Measurements from ENCODE around the gene COA8. TPM values are rescaled to one million over a fixed set of nuclear protein-coding genes. Genes with fewer than 3 reads are reported as not detected.

The COA8 gene
- total and polyA plus RNA-seq, 2 of the 8 experiments (the other 6 are each of a cell fraction or from before 2014, with no cell fraction given): 7.1 to 35.5 TPM

DNA sequence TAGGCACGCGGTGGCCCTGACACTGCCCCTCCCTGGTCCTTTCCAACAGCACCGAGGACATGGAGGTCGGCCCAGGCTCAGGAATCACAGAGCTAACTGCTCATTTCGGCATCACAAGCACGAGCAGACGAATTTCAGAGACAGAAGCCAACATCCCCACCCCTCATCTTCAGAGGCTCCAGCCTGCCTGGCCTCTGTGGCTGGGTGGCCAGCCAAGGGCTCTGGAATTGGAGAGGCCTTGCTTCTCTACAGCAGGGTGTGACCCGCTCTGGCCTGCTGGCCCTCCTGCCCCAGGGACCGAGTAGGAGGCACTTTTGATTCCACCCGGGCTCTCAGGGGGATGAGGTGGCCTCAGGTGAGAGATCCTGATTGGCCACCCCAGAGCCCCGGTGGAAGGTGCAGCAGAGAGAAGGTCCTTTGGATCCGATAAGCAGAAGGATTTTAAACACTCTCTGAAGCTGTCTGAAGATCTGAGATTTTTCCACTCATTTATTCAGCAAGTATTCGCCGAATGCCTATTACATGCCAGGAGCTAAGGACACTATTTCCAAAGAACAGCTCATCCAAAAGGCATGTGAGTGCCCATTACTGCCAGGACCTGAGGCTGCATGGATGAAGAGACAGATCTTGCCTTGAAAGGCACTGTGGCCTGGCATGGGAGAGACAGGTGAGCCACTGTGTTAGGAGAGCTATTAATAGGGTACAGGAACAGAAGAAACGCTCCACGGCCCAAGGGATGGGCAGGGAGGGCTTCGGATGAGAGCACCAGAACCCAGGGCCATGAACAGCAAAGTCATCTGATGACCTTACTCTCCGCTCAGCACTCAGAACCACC is 10.5 kb upstream of the COA8 start (continued):
- TF ChIP-seq E2F6 (IDR thresholded peaks at IDR 0.05): no peak
- TF ChIP-seq, protein P1, sequence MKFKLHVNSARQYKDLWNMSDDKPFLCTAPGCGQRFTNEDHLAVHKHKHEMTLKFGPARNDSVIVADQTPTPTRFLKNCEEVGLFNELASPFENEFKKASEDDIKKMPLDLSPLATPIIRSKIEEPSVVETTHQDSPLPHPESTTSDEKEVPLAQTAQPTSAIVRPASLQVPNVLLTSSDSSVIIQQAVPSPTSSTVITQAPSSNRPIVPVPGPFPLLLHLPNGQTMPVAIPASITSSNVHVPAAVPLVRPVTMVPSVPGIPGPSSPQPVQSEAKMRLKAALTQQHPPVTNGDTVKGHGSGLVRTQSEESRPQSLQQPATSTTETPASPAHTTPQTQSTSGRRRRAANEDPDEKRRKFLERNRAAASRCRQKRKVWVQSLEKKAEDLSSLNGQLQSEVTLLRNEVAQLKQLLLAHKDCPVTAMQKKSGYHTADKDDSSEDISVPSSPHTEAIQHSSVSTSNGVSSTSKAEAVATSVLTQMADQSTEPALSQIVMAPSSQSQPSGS (IDR thresholded peaks at IDR 0.05; ENCODE audit: low read length): no peak

Measured in H1 (cell line).